Smooth muscle cell (in vitro differentiated cells): Measurements from ENCODE around the gene CUBN. TPM values are rescaled to one million over a fixed set of nuclear protein-coding genes. Genes with fewer than 3 reads are reported as not detected.

Experiments used
- DNase-seq: peaks from one replicate; lab custom pipeline; 2025; ENCODE audit not compliant: unreplicated experiment; lab: John Stamatoyannopoulos, UW
- H2AFZ ChIP-seq: fragments of 200-600 bp; sonication (generic); 2 replicates; pipeline ENCODE4 v1.6.0; 2016; ENCODE audit warnings: antibody characterized with exemption, low read depth, mild to moderate bottlenecking
- H3F3A ChIP-seq: fragments of 200-600 bp; sonication (generic); 2 replicates; pipeline ENCODE4 v1.6.0; 2017; ENCODE audit warnings: antibody characterized with exemption, low read depth
- H3K27ac ChIP-seq: fragments of 200-600 bp; sonication (generic); 2 replicates; pipeline ENCODE4 v1.5.1; 2016; ENCODE audit warnings: low read depth, mild to moderate bottlenecking
- H3K27me3 ChIP-seq: fragments of 200-600 bp; sonication (generic); 2 replicates; pipeline ENCODE4 v1.6.1; 2016; ENCODE audit warnings: low read depth, mild to moderate bottlenecking
- H3K36me3 ChIP-seq: fragments of 200-600 bp; sonication (generic); 2 replicates; pipeline ENCODE4 v1.5.1; 2016; ENCODE audit warnings: low read depth
- H3K4me1 ChIP-seq: fragments of 200-600 bp; sonication (generic); 2 replicates; pipeline ENCODE4 v1.5.1; 2016; ENCODE audit warnings: low read depth
- H3K4me2 ChIP-seq: fragments of 200-600 bp; sonication (generic); 2 replicates; pipeline ENCODE4 v1.6.0; 2016; ENCODE audit warnings: mild to moderate bottlenecking
- H3K4me3 ChIP-seq: fragments of 200-600 bp; sonication (generic); 2 replicates; pipeline ENCODE4 v1.5.1; 2016; ENCODE audit warnings: mild to moderate bottlenecking
- H3K79me2 ChIP-seq: fragments of 200-600 bp; sonication (generic); 2 replicates; pipeline ENCODE4 v1.6.0; 2016; ENCODE audit warnings: low read depth, mild to moderate bottlenecking
- H3K9ac ChIP-seq: fragments of 200-600 bp; sonication (generic); 2 replicates; pipeline ENCODE4 v1.6.0; 2016; ENCODE audit warnings: low read depth
- H3K9me3 ChIP-seq: fragments of 200-600 bp; sonication (generic); replicated peaks from 2 replicates; pipeline ENCODE4 v1.5.1; 2016; ENCODE audit warnings: low read depth
- H4K20me1 ChIP-seq: fragments of 200-600 bp; sonication (generic); 2 replicates; pipeline ENCODE4 v1.6.0; 2016; ENCODE audit warnings: low read depth
- WGBS: methylation state at CpG from one replicate; pipeline ENCODE4 v1.1.7; 2016; ENCODE audit warnings: low lambda C conversion rate; 5-methylcytosine and 5-hydroxymethylcytosine counted together
- polyA plus RNA-seq: library from polyadenylated mRNA; unstranded; fragments of >200 nt; fragmentation: Nextera tagmentation; extraction: Ambion mirVana; gene quantifications from 2 replicates; pipeline ENCODE4 v1.2.1, GENCODE V29; 2016
- total RNA-seq: library from RNA; depleted of rRNA; stranded (reverse); fragments of >200 nt; gene quantifications from 2 replicates; pipeline ENCODE4 v1.2.3, GENCODE V29; 2014
- TF ChIP-seq, protein P1 (sequence below): fragments of 200-600 bp; sonication (generic); IDR thresholded peaks from 2 replicates; pipeline ENCODE4 v1.5.1; 2017; ENCODE audit warnings: borderline replicate concordance, mild to moderate bottlenecking, antibody characterized with exemption; ENCODE audit not compliant: insufficient read depth, poor library complexity, severe bottlenecking

CUBN gene
- total and polyA plus RNA-seq, 2 experiments from 2014 or later: 0.62 to 4.7 TPM

DNA sequence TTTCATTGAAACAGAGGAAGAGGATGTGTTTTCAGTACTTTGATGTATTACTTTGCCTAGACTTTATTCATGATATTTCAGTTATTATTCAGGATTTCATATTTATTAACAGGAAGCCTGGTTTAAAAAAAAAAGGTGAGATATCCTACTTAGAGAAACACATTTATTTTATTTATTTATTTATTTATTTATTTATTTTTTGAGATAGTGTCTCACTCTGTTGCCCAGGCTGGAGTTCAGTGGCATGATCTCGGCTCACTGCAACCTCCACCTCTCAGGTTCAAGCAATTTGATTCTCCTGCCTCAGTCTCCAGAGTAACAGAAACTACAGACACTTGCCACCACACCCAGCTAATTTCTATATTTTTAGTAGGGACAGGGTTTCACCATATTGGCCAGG is 47.4 kb upstream of the CUBN start:
- Histone ChIP-seq H2AFZ (no peak overlapping the region), H3K27me3 (no peaks in the 10 kb centered on the region), H3K9me3 (no peaks in the 10 kb centered on the region), H3K36me3 (no peaks in the 10 kb centered on the region), H3F3A (no peaks in the 10 kb centered on the region), H3K4me2 (no peak overlapping the region), H3K27ac (no peak overlapping the region), H3K9ac (no peak overlapping the region), H4K20me1 (no peaks in the 10 kb centered on the region), H3K4me3 (no peak overlapping the region), H3K79me2 (no peaks in the 10 kb centered on the region), H3K4me1 (peaks cover 12% of the 10 kb centered on the region)
- TF ChIP-seq, protein P1, sequence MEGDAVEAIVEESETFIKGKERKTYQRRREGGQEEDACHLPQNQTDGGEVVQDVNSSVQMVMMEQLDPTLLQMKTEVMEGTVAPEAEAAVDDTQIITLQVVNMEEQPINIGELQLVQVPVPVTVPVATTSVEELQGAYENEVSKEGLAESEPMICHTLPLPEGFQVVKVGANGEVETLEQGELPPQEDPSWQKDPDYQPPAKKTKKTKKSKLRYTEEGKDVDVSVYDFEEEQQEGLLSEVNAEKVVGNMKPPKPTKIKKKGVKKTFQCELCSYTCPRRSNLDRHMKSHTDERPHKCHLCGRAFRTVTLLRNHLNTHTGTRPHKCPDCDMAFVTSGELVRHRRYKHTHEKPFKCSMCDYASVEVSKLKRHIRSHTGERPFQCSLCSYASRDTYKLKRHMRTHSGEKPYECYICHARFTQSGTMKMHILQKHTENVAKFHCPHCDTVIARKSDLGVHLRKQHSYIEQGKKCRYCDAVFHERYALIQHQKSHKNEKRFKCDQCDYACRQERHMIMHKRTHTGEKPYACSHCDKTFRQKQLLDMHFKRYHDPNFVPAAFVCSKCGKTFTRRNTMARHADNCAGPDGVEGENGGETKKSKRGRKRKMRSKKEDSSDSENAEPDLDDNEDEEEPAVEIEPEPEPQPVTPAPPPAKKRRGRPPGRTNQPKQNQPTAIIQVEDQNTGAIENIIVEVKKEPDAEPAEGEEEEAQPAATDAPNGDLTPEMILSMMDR: no peak
- 92% methylated on average over 1 of the region's 1 CpG for WGBS
- DNase-seq: no peak

DNA sequence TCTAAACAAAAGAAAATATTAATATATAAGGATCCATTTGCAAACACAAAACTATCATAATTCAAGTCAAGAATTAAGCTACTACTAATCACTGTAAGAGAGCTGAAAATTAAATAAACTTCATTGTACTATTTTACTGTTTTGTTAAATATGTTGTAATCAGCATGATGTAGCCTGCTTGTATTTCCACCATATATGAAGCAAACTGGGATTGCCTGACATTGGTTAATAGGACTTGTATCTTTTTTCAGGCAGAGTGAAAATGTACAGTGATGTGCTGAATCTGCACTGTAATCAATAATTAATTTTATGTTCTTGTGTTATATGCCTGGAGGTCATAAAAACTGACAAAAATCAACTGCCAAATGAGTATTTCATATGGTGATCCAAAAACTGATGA is 46.5 kb upstream of the CUBN start:
- Histone ChIP-seq H3K4me2 (no peak overlapping the region), H3K36me3 (no peaks in the 10 kb centered on the region), H3F3A (no peaks in the 10 kb centered on the region), H2AFZ (no peak overlapping the region), H3K27ac (no peak overlapping the region), H3K9me3 (no peaks in the 10 kb centered on the region), H3K4me1 (peaks cover 21% of the 10 kb centered on the region), H4K20me1 (no peaks in the 10 kb centered on the region), H3K27me3 (no peaks in the 10 kb centered on the region), H3K4me3 (no peak overlapping the region), H3K9ac (no peak overlapping the region), H3K79me2 (no peaks in the 10 kb centered on the region)
- DNase-seq: no peak
- TF ChIP-seq, protein P1: no peak

GRCh38 chr10:17175551-17175950 is 45.9 kb upstream of the CUBN start:
- peak overlapping the region; percentile 67 for H2AFZ ChIP-seq
- WGBS: 80% methylated on average over 4 of the region's 4 CpGs
- no peak overlapping the region for H3K27ac ChIP-seq

GRCh38 chr10:17174626-17175025 is 45.0 kb upstream of the CUBN start:
- no peak for DNase-seq
- no peaks in the 10 kb centered on the region for H4K20me1 ChIP-seq
- peaks cover 26% of the 10 kb centered on the region for H3K4me1 ChIP-seq
- H3F3A ChIP-seq: no peaks in the 10 kb centered on the region
- H3K36me3 ChIP-seq: no peaks in the 10 kb centered on the region
- H3K9ac ChIP-seq: no peak overlapping the region
- no peak overlapping the region for H2AFZ ChIP-seq
- no peak overlapping the region for H3K4me3 ChIP-seq
- H3K4me2 ChIP-seq: no peak overlapping the region
- TF ChIP-seq, protein P1: no peak
- H3K79me2 ChIP-seq: no peaks in the 10 kb centered on the region
- H3K27me3 ChIP-seq: no peaks in the 10 kb centered on the region
- H3K9me3 ChIP-seq: no peaks in the 10 kb centered on the region
- H3K27ac ChIP-seq: no peak overlapping the region

More at GRCh38 chr10:17175551-17175950, 45.9 kb upstream of the CUBN start:
- Histone ChIP-seq H3K4me1 (peaks cover 26% of the 10 kb centered on the region), H3K27me3 (no peaks in the 10 kb centered on the region), H3F3A (no peaks in the 10 kb centered on the region), H4K20me1 (no peaks in the 10 kb centered on the region), H3K36me3 (no peaks in the 10 kb centered on the region), H3K79me2 (no peaks in the 10 kb centered on the region), H3K4me3 (no peak overlapping the region), H3K9me3 (no peaks in the 10 kb centered on the region), H3K9ac (no peak overlapping the region), H3K4me2 (no peak overlapping the region)
- no peak for DNase-seq
- TF ChIP-seq, protein P1: no peak
